GM12878 (cell line): Measurements from ENCODE around the gene NRG3. TPM values are rescaled to one million over a fixed set of nuclear protein-coding genes. Genes with fewer than 3 reads are reported as not detected.

Experiments used
- ATAC-seq: fragments of 200-7000 bp; cut with Tn5 transposase; 3 replicates; pipeline ENCODE4 v1.9.1; 2020; ENCODE audit warnings: mild to moderate bottlenecking, moderate library complexity
- BruUV-seq: library from RNA; stranded (reverse); fragments of 400-500 nt; replicated peaks from 2 replicates; lab custom pipeline; 2021; lab: Mats Ljungman, UMichigan
- CTCF ChIA-PET: fragments of 300-600 bp; sonication (Branson Sonifier 250); formaldehyde crosslinking; extraction: SDS; loops from one replicate; lab custom pipeline; 2021; ENCODE audit warnings: inconsistent platforms; lab: Yijun Ruan, JAX
- POLR2A ChIA-PET: fragments of 350-600 bp; formaldehyde crosslinking; extraction: SDS; loops from one replicate; lab custom pipeline; 2021; ENCODE audit warnings: inconsistent platforms; lab: Charles Lee
- RAD21 ChIA-PET: fragments of 300-600 bp; sonication (Branson Sonifier 250); formaldehyde crosslinking; loops from one replicate; lab custom pipeline; 2023; ENCODE audit warnings: antibody characterized with exemption; ENCODE audit not compliant: unreplicated experiment; lab: Charles Lee
- SMC1A ChIA-PET: fragments of 300-600 bp; sonication (Branson Sonifier 250); formaldehyde crosslinking; loops from one replicate; lab custom pipeline; 2023; ENCODE audit not compliant: unreplicated experiment, uncharacterized antibody; lab: Charles Lee
- DNase-seq: peaks from one replicate; pipeline ENCODE4 v3.0.0-alpha.2; 2011; ENCODE audit warnings: low read depth, low spot score
- FAIRE-seq: peaks from 3 replicates; lab custom pipeline; 2011; peaks lifted over from hg19 to GRCh38; lab: Jason Lieb, UNC
- H2AFZ ChIP-seq: 2 replicates; pipeline ENCODE4 v1.6.0; 2011; ENCODE audit warnings: low read depth, low read length, control low read depth; ENCODE audit not compliant: control insufficient read depth
- H3K27ac ChIP-seq: 2 replicates; pipeline ENCODE4 v1.5.1; 2011; ENCODE audit warnings: control low read depth; ENCODE audit not compliant: control insufficient read depth, insufficient read depth
- H3K27me3 ChIP-seq, 2 experiments: replicated peaks in 1 of 2; 2 replicates each; pipeline versions ENCODE4 v1.6.0 to v1.6.1; 2011; ENCODE audit warnings: low read length in 1 of 2; ENCODE audit not compliant: control insufficient read depth in 2 of 2, insufficient read depth in 2 of 2
- H3K36me3 ChIP-seq, 2 experiments: 2 replicates each; pipeline ENCODE4 v1.5.1; 2011; ENCODE audit warnings: low read length in 1 of 2; ENCODE audit not compliant: control insufficient read depth in 2 of 2, insufficient read depth in 2 of 2
- H3K4me1 ChIP-seq: 2 replicates; pipeline ENCODE4 v1.6.1; 2011; ENCODE audit warnings: mild to moderate bottlenecking, low read length, moderate library complexity, mixed read lengths; ENCODE audit not compliant: control insufficient read depth, insufficient read depth
- H3K4me2 ChIP-seq: 2 replicates; pipeline ENCODE4 v1.6.0; 2011; ENCODE audit warnings: control low read depth; ENCODE audit not compliant: control insufficient read depth, insufficient read depth
- H3K4me3 ChIP-seq: fragments of 200-600 bp; sonication (generic); 2 replicates; pipeline ENCODE4 v1.5.1; 2016
- H3K79me2 ChIP-seq: 2 replicates; pipeline ENCODE4 v1.6.0; 2011; ENCODE audit warnings: low read length; ENCODE audit not compliant: control insufficient read depth, insufficient read depth
- H3K9ac ChIP-seq: 2 replicates; pipeline ENCODE4 v1.8.0; 2011; ENCODE audit warnings: low read length, control low read depth, mixed read lengths; ENCODE audit not compliant: control insufficient read depth, insufficient read depth
- H3K9me3 ChIP-seq: replicated peaks from 3 replicates; pipeline ENCODE4 v1.5.1; 2011; ENCODE audit warnings: mild to moderate bottlenecking, low read length; ENCODE audit not compliant: control insufficient read depth, insufficient read depth
- H4K20me1 ChIP-seq: 2 replicates; pipeline ENCODE4 v1.6.0; 2011; ENCODE audit not compliant: control insufficient read depth, insufficient read depth
- CHD2 ChIP-seq: IDR thresholded peaks from 2 replicates; pipeline ENCODE4 v1.6.1; 2011; ENCODE audit warnings: low read depth, low read length, improper control_type of control experiment, borderline replicate concordance
- CREM ChIP-seq: IDR thresholded peaks from 2 replicates; pipeline ENCODE4 v1.6.1; 2014; ENCODE audit warnings: antibody characterized with exemption, low read depth
- ETV6 ChIP-seq, 2 experiments: fragments of 450-650 bp in 1 of 2; IDR thresholded peaks in 1 of 2; conservative IDR thresholded peaks in 1 of 2; 2 replicates each; pipeline ENCODE4 v1.6.1; 2014; ENCODE audit warnings: antibody characterized with exemption in 1 of 2, borderline replicate concordance in 1 of 2, low read depth in 1 of 2, mild to moderate bottlenecking in 1 of 2, moderate library complexity in 1 of 2
- IRF4 ChIP-seq: IDR thresholded peaks from 2 replicates; pipeline ENCODE4 v1.6.1; 2011; ENCODE audit warnings: low read depth, low read length
- MYB ChIP-seq: fragments of 150-350 bp; IDR thresholded peaks from 2 replicates; pipeline ENCODE4 v1.6.1; 2014; ENCODE audit warnings: mild to moderate bottlenecking, low read depth, low read length, borderline replicate concordance
- NBN ChIP-seq: fragments of 450-650 bp; IDR thresholded peaks from 2 replicates; pipeline ENCODE4 v1.6.1; 2016
- NR2F1 ChIP-seq: fragments of 450-650 bp; conservative IDR thresholded peaks from 2 replicates; pipeline ENCODE4 v1.6.1; 2017; ENCODE audit warnings: mild to moderate bottlenecking
- PKNOX1 ChIP-seq: fragments of 450-650 bp; IDR thresholded peaks from 2 replicates; pipeline ENCODE4 v1.6.1; 2016; ENCODE audit warnings: mild to moderate bottlenecking
- POU2F2 ChIP-seq: IDR thresholded peaks from 3 replicates; pipeline ENCODE4 v1.6.1; 2011; ENCODE audit warnings: low read depth, mild to moderate bottlenecking, low read length, borderline replicate concordance
- SMAD5 ChIP-seq: IDR thresholded peaks from 2 replicates; pipeline ENCODE4 v1.6.1; 2016; ENCODE audit warnings: antibody characterized with exemption, low read depth
- SREBF2 ChIP-seq: IDR thresholded peaks from 2 replicates; pipeline ENCODE4 v1.6.1; 2012; ENCODE audit warnings: mild to moderate bottlenecking, low read length
- SUZ12 ChIP-seq: fragments of 200-600 bp; sonication (generic); IDR thresholded peaks from one replicate; pipeline ENCODE4 v1.6.1; 2018; ENCODE audit warnings: antibody characterized with exemption, mild to moderate bottlenecking; ENCODE audit not compliant: unreplicated experiment
- ZBTB4 ChIP-seq: fragments of 450-650 bp; formaldehyde crosslinking; IDR thresholded peaks from 2 replicates; pipeline ENCODE4 v1.4.0; 2022; ENCODE audit warnings: mild to moderate bottlenecking, moderate library complexity
- ZNF207 ChIP-seq: fragments of 450-650 bp; IDR thresholded peaks from 2 replicates; pipeline ENCODE4 v1.6.1; 2014; ENCODE audit warnings: antibody characterized with exemption, mild to moderate bottlenecking, borderline replicate concordance
- ZNF24 ChIP-seq: fragments of 450-650 bp; IDR thresholded peaks from 2 replicates; pipeline ENCODE4 v1.6.1; 2017; ENCODE audit warnings: antibody characterized with exemption, mild to moderate bottlenecking
- in situ Hi-C: fragments of 300-500 bp; cut with MboI; formaldehyde crosslinking; loops from 9 replicates; pipeline ENCODE4 v1.14.3; 2018; ENCODE audit warnings: mixed read lengths
- intact Hi-C: fragments of 100-400 bp; cut with micrococcal nuclease; formaldehyde crosslinking; loops from one replicate; pipeline ENCODE4 v1.14.2; 2022; ENCODE audit not compliant: unreplicated experiment
- polyA plus RNA-seq, 11 experiments: library from polyadenylated mRNA; depleted of rRNA in 4 of 11; unstranded in 6 of 11; stranded (reverse) in 5 of 11; fragments of >200 nt; fragmentation: Nextera tagmentation in 4 of 11; fragmentation: Illumina TruSeq in 1 of 11; extraction: Ambion mirVana in 4 of 11; extraction: Trizol in 1 of 11; gene quantifications; 1 replicate in 1 of 11; 2 replicates in 10 of 11; pipeline versions ENCODE4 v1.2.1 to v1.2.3, GENCODE V29; 2011 to 2016; ENCODE audit warnings: inconsistent platforms in 2 of 11, missing spikeins in 2 of 11, low read depth in 1 of 11
- total RNA-seq, 4 experiments: library from RNA; depleted of rRNA in 3 of 4; stranded (reverse); fragments of >200 nt in 3 of 4; fragmentation: Illumina TruSeq in 1 of 4; extraction: Trizol in 1 of 4; gene quantifications; 2 replicates each; pipeline versions ENCODE4 v1.2.1 to v1.2.3, GENCODE V29; 2013 to 2021
- TF ChIP-seq, protein P1 (sequence below): fragments of 450-650 bp; IDR thresholded peaks from 2 replicates; pipeline ENCODE4 v1.6.1; 2017; ENCODE audit warnings: borderline replicate concordance
- TF ChIP-seq, protein P2 (sequence below): fragments of 450-650 bp; IDR thresholded peaks from 2 replicates; pipeline ENCODE4 v1.6.1; 2017; ENCODE audit warnings: mild to moderate bottlenecking, low read depth, inconsistent platforms; ENCODE audit not compliant: poor library complexity, severe bottlenecking

NRG3 gene
- total and polyA plus RNA-seq, 10 of the 15 experiments (the other 5 are each of a cell fraction or from before 2014, with no cell fraction given), result 0.03 to 0.41 (median 0.17) TPM; not detected in 3

DNA sequence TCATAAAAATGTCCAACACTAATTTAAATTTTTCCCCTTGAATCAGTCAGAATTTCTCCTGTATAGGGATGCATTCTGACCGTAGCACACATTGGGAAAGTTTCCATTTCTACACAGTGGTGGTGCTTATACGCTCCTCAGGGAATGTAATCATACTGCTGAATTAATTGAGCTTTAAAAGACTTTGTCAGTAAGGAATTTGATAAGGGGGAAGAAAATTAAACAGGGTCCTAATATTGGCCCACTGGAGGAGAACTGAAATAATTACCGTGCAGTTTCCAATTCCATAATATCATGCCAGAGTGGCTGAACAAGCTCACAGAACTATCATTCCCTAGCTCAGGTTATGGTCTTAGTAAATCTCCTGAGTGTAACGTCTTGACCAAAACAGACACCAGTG, 1041.9 kb downstream of the NRG3 start (continued):
- TF ChIP-seq, protein P1, sequence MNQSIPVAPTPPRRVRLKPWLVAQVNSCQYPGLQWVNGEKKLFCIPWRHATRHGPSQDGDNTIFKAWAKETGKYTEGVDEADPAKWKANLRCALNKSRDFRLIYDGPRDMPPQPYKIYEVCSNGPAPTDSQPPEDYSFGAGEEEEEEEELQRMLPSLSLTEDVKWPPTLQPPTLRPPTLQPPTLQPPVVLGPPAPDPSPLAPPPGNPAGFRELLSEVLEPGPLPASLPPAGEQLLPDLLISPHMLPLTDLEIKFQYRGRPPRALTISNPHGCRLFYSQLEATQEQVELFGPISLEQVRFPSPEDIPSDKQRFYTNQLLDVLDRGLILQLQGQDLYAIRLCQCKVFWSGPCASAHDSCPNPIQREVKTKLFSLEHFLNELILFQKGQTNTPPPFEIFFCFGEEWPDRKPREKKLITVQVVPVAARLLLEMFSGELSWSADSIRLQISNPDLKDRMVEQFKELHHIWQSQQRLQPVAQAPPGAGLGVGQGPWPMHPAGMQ, result no peak
- TF ChIP-seq CHD2 (no peak), ZNF207 (no peak)

- no peaks in the 10 kb centered on the region; the same call in 2 of the 3 replicates for H3K9me3 ChIP-seq
- ATAC-seq, result no peak
- ChIA-PET POLR2A (no interaction called here), RAD21 (interaction anchor here (1.1 kb wide), 1 partner anchor 20 kb away, joined by 3 read pairs; no protein-coding TSS in a partner anchor), CTCF (interaction anchor here (2.0 kb wide), 1 partner anchor 8 kb away, joined by 8 read pairs; no protein-coding TSS in a partner anchor), SMC1A (interaction anchor here (1.3 to 2.5 kb wide), 3 partner anchors 10 to 30 kb away, joined by 3 to 9 read pairs (median 6); no protein-coding TSS in a partner anchor)
- H3K4me1 ChIP-seq, result no peaks in the 10 kb centered on the region
- in situ Hi-C loops, result no loop called here
- H4K20me1 ChIP-seq, result no peaks in the 10 kb centered on the region
- H3K27ac ChIP-seq, result no peak overlapping the region
- no peaks in the 10 kb centered on the region for H3K79me2 ChIP-seq
- intact Hi-C loops, result no loop called here
- no peak for FAIRE-seq
- no peak overlapping the region for H3K9ac ChIP-seq
- DNase-seq, result no peak
- no peaks in the 10 kb centered on the region for H3K27me3 ChIP-seq
- H2AFZ ChIP-seq, result no peak overlapping the region
- no peaks in the 10 kb centered on the region for H3K36me3 ChIP-seq
- H3K4me3 ChIP-seq, result no peak overlapping the region
- H3K4me2 ChIP-seq, result no peak overlapping the region
- BruUV-seq, result no TSS peak
- no peak for TF ChIP-seq ETV6 (conservative IDR thresholded peaks at IDR 0.05 in 1 of 2, IDR thresholded peaks at IDR 0.05 in 1 of 2; ENCODE audit: borderline replicate concordance in 1 of 2, low read depth in 1 of 2)
- TF ChIP-seq MYB, result no peak
- TF ChIP-seq SUZ12, result no peak
- TF ChIP-seq SREBF2, result no peak
- TF ChIP-seq CREM, result no peak
- no peak for TF ChIP-seq SMAD5
- no peak for TF ChIP-seq IRF4
- no peak for TF ChIP-seq POU2F2
- TF ChIP-seq NBN, result no peak
- no peak for TF ChIP-seq ZNF24
- no peak for TF ChIP-seq ZBTB4 (CRISPR knock-in tag)
- TF ChIP-seq NR2F1, result no peak
- TF ChIP-seq PKNOX1, result no peak
- TF ChIP-seq, protein P2, sequence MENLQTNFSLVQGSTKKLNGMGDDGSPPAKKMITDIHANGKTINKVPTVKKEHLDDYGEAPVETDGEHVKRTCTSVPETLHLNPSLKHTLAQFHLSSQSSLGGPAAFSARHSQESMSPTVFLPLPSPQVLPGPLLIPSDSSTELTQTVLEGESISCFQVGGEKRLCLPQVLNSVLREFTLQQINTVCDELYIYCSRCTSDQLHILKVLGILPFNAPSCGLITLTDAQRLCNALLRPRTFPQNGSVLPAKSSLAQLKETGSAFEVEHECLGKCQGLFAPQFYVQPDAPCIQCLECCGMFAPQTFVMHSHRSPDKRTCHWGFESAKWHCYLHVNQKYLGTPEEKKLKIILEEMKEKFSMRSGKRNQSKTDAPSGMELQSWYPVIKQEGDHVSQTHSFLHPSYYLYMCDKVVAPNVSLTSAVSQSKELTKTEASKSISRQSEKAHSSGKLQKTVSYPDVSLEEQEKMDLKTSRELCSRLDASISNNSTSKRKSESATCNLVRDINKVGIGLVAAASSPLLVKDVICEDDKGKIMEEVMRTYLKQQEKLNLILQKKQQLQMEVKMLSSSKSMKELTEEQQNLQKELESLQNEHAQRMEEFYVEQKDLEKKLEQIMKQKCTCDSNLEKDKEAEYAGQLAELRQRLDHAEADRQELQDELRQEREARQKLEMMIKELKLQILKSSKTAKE, result no peak
Observed at GRCh38 chr10:82918022-82918421, 1043.0 kb downstream of the NRG3 start.
